Left ventricle myocardium inferior (tissue), 1 donor: ENCODE measurements around the gene PCBP3. TPM values are rescaled to one million over a fixed set of nuclear protein-coding genes. Genes with fewer than 3 reads are reported as not detected.

ENCODE experiments used
- DNase-seq: peaks from one replicate; pipeline ENCODE4 v3.0.0-alpha.2; 2020
- H3K27ac ChIP-seq: fragments of 200-600 bp; replicated peaks from 2 replicates; pipeline ENCODE4 v1.8.0; 2021
- H3K27me3 ChIP-seq: fragments of 200-600 bp; 2 replicates; pipeline ENCODE4 v1.8.0; 2021; ENCODE audit warnings: low read depth
- H3K36me3 ChIP-seq: fragments of 200-600 bp; 2 replicates; pipeline ENCODE4 v1.8.0; 2021
- H3K4me1 ChIP-seq: fragments of 200-600 bp; 2 replicates; pipeline ENCODE4 v1.8.0; 2021
- H3K4me3 ChIP-seq: fragments of 200-600 bp; 2 replicates; pipeline ENCODE4 v1.8.0; 2021; ENCODE audit warnings: mild to moderate bottlenecking, moderate library complexity
- H3K9me3 ChIP-seq: fragments of 200-600 bp; replicated peaks from 2 replicates; pipeline ENCODE4 v1.8.0; 2021
- CTCF ChIP-seq: fragments of 200-600 bp; IDR thresholded peaks from 2 replicates; pipeline ENCODE4 v1.8.0; 2021; ENCODE audit warnings: antibody characterized with exemption, mild to moderate bottlenecking, borderline replicate concordance
- intact Hi-C: fragments of 100-400 bp; cut with micrococcal nuclease; formaldehyde crosslinking; loops from one replicate; pipeline ENCODE4 v1.11.0; 2022
- total RNA-seq: library from RNA; stranded (reverse); fragmentation: NEBNext Ultra II Directional; extraction: Animal tissue kit (Norgen Biotek cat#: 25700); gene quantifications from one replicate; pipeline ENCODE4 v1.2.1, GENCODE V29; 2021
- donor health status: DM: no; HTN: yes; CAD: no; lungs with severe emphysema.

PCBP3 gene
- total RNA-seq, 1 donor from 2014 or later, result 2.9 TPM

- peaks cover 7% of the 10 kb centered on the region for H3K27me3 ChIP-seq
- intact Hi-C loops, result no loop called here
- no peak for TF ChIP-seq CTCF
- H3K4me3 ChIP-seq, result no peak overlapping the region
- no peaks in the 10 kb centered on the region for H3K36me3 ChIP-seq
- no peak overlapping the region for H3K27ac ChIP-seq
- H3K4me1 ChIP-seq, result no peaks in the 10 kb centered on the region
- no peaks in the 10 kb centered on the region for H3K9me3 ChIP-seq
- DNase-seq, result no peak
Measured at GRCh38 chr21:45632637-45633251, 10.8 kb upstream of the PCBP3 start.

- Histone ChIP-seq H3K36me3 (no peaks in the 10 kb centered on the region), H3K27me3 (no peaks in the 10 kb centered on the region), H3K4me3 (no peak overlapping the region), H3K4me1 (peaks cover 11% of the 10 kb centered on the region), H3K9me3 (no peaks in the 10 kb centered on the region), H3K27ac (no peak overlapping the region)
- no peak for TF ChIP-seq CTCF
- intact Hi-C loops, result no loop called here
- no peak for DNase-seq
Measured at GRCh38 chr21:45634511-45635183, 8.9 kb upstream of the PCBP3 start.

GRCh38 chr21:45635271-45636151 lies 8.0 kb upstream of the PCBP3 start:
- H3K4me3 ChIP-seq, result no peak overlapping the region
- DNase-seq, result no peak
- intact Hi-C loops, result no loop called here
- H3K9me3 ChIP-seq, result no peaks in the 10 kb centered on the region
- H3K27ac ChIP-seq, result no peak overlapping the region
- TF ChIP-seq CTCF, result no peak
- H3K27me3 ChIP-seq, result no peaks in the 10 kb centered on the region
- H3K4me1 ChIP-seq, result peaks cover 11% of the 10 kb centered on the region
- H3K36me3 ChIP-seq, result no peaks in the 10 kb centered on the region

- Histone ChIP-seq H3K27ac (no peak overlapping the region), H3K27me3 (peaks cover 3% of the 10 kb centered on the region), H3K9me3 (no peaks in the 10 kb centered on the region), H3K4me1 (peaks cover 20% of the 10 kb centered on the region), H3K36me3 (no peaks in the 10 kb centered on the region), H3K4me3 (no peak overlapping the region)
- intact Hi-C loops, result no loop called here
- no peak for DNase-seq
- no peak for TF ChIP-seq CTCF
Measured at GRCh38 chr21:45636459-45636858, 7.1 kb upstream of the PCBP3 start.

GRCh38 chr21:45636951-45637646 lies 6.4 kb upstream of the PCBP3 start:
- peaks cover 5% of the 10 kb centered on the region for H3K27me3 ChIP-seq
- intact Hi-C loops, result no loop called here
- TF ChIP-seq CTCF, result no peak
- H3K4me3 ChIP-seq, result no peak overlapping the region
- no peaks in the 10 kb centered on the region for H3K36me3 ChIP-seq
- H3K9me3 ChIP-seq, result no peaks in the 10 kb centered on the region
- H3K27ac ChIP-seq, result no peak overlapping the region
- no peak for DNase-seq
- peaks cover 21% of the 10 kb centered on the region for H3K4me1 ChIP-seq
